Stimulated activated CD4-positive, alpha-beta T cell treated with anti-CD3 and anti-CD28 coated beads, Interleukin-12 subunit alpha, Interleukin-12 subunit beta, amount 100 ng/mL, for 4 hours (primary cell): ENCODE results near the gene NUDT13.

ENCODE experiments used
- DNase-seq: peaks from one replicate; pipeline ENCODE4 v3.0.0-alpha.2; 2020

Gene NUDT13

GRCh38 chr10:73167783-73168464 lies 57.7 kb downstream of the NUDT13 start, which contains the start of the genes ECD and FAM149B1:
Gene ECD (minus strand): TSS chr10:73168008. CDS start chr10:73163937, 4,071 bp downstream.
Gene FAM149B1 (plus strand): TSS chr10:73168119. CDS start chr10:73168340, 221 bp downstream.
- DNase-seq: peak; percentile 89

GRCh38 chr10:73168465-73168803 lies 58.2 kb downstream of the NUDT13 start:
- no peak for DNase-seq

GRCh38 chr10:73169320-73169719 lies 59.1 kb downstream of the NUDT13 start:
- no peak for DNase-seq

- no peak for DNase-seq
Measured at GRCh38 chr10:73172867-73173266, 62.6 kb downstream of the NUDT13 start.

GRCh38 chr10:73174148-73174925 lies 64.1 kb downstream of the NUDT13 start:
- DNase-seq: no peak
